Endothelial cell of umbilical vein (primary cell): Measurements from ENCODE around the gene ZNF511.

ENCODE experiments used
- CTCF ChIP-seq, 2 donors: IDR thresholded peaks; 1 replicate in 1 of 2; 2 replicates in 1 of 2; pipeline ENCODE4 v1.5.1; 2011; ENCODE audit warnings: low read length in 2 of 2, mild to moderate bottlenecking in 2 of 2, moderate library complexity in 2 of 2, control low read depth in 1 of 2, inconsistent platforms in 1 of 2, low read depth in 1 of 2; ENCODE audit not compliant: insufficient read depth in 1 of 2; ENCODE audit errors: extremely low read depth in 1 of 2
- EZH2 ChIP-seq: IDR thresholded peaks from 2 replicates; pipeline ENCODE4 v1.6.1; 2012; ENCODE audit warnings: borderline replicate concordance, low read depth, mild to moderate bottlenecking, moderate library complexity, low read length, inconsistent platforms; ENCODE audit not compliant: severe bottlenecking
- FOS ChIP-seq: IDR thresholded peaks from 2 replicates; pipeline ENCODE4 v1.6.1; 2011; ENCODE audit warnings: mild to moderate bottlenecking, low read length, moderate library complexity, borderline replicate concordance; ENCODE audit not compliant: insufficient read depth
- GATA2 ChIP-seq: IDR thresholded peaks from 2 replicates; pipeline ENCODE4 v1.7.0; 2011; ENCODE audit warnings: low read depth, mild to moderate bottlenecking, moderate library complexity, mixed read lengths, low read length; ENCODE audit not compliant: insufficient read length, insufficient read depth
- JUN ChIP-seq: IDR thresholded peaks from 2 replicates; pipeline ENCODE4 v1.6.1; 2011; ENCODE audit warnings: borderline replicate concordance, low read depth; ENCODE audit not compliant: insufficient read length, insufficient read depth
- MAX ChIP-seq: IDR thresholded peaks from 2 replicates; pipeline ENCODE4 v1.6.1; 2011; ENCODE audit not compliant: insufficient read depth, insufficient read length
- MYC ChIP-seq: IDR thresholded peaks from one replicate; pipeline ENCODE4 v1.6.1; 2011; ENCODE audit warnings: mild to moderate bottlenecking, low read depth, low read length
- POLR2A ChIP-seq: IDR thresholded peaks from 2 replicates; pipeline ENCODE4 v1.6.1; 2012; ENCODE audit warnings: low read depth, mild to moderate bottlenecking, control low read depth, low read length
- POLR2AphosphoS5 ChIP-seq: IDR thresholded peaks from 2 replicates; pipeline ENCODE4 v1.6.1; 2012; ENCODE audit warnings: low read depth, mild to moderate bottlenecking, control low read depth, low read length, moderate library complexity; ENCODE audit not compliant: insufficient read depth

- TF ChIP-seq JUN (no peak), CTCF (IDR thresholded peaks at IDR 0.05; ENCODE audit: extremely low read depth in 1 of 2, insufficient read depth in 1 of 2, low read depth in 1 of 2, low read length in 2 of 2) (no peak), POLR2A (no peak), MAX (no peak), MYC (no peak), POLR2AphosphoS5 (no peak), EZH2 (no peak), FOS (no peak), GATA2 (no peak)
These were observed 30.0 kb upstream of the ZNF511 start for GRCh38 chr10:133278577-133279265.
